ENCODE results near the gene FBXO24.
"Not testable (repeated sequence)": the region's sequence is repeated elsewhere in the genome, so short reads cannot be mapped to it uniquely, and the experiment has no call there.

Gene FBXO24

GRCh38 chr7:100561491-100562194, 24.5 kb upstream of the FBXO24 start:
- no peak for DNase-seq

DNA sequence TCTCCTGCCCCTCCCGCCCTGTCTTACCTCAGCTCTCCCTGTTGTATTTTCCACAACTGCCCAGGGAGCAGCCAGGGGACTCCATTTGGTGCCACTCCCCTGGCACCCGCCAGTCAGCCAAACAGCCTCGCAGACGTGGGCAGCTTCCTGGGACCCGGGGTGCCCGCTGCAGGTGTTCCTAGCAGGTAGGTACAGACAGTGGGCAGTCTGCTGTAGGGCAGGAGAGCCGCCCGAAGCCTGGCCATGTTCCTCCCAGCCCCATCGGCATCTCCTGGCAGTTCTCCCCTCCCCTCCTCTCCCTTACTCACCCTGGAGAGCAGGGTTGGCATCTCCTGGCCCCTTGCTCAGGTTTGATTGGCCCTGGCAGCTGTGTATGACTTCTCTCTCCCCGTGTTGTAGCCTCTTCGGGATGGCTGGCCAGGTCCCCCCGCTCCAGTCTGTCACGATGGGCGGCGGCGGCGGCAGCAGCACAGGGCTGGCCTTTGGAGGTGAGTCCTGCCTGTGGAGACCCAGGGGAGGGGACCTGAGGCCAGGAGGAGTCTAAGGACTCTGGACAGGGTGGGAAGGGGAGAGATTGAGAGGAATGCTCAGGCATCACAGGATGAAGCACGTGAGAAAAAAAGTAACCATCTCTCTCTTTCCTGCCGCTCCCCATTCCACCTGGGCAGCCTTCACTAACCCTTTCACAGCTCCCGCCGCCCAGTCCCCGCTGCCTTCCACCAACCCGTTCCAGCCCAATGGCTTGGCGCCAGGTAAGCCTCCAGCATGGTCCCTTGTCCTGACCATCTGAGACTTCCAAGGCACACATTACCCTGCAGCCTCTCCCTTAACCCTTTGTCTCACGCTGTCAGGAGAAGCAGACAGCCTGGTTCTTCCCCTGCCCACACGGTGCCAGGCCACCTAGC, 23.7 kb upstream of the FBXO24 start:
- no peak for DNase-seq

DNA sequence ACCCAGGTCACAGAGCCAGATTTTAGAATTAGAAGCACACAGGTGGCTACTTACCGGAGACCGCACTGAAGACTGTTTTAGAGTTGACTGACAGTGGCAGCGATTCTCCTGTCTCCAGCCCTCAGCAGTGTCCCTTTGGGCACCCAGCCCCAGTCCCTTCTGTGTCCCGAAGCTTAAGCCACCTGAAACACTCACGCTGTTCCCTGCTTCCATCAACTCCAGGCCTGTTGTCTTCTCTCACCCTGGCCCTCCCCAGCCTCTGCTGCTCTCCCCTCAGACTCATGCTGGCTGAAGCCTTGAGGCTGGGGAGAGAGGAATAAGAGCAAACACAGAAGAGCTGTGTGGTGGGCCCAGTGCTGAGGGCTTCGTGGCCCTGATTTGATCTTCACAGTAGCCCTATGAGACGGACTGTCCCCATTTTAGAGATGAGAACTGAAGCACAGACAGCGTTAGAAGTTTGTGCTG, 23.0 kb upstream of the FBXO24 start:
- DNase-seq, result no peak

GRCh38 chr7:100563809-100564400, 22.2 kb upstream of the FBXO24 start:
- peak; percentile 74 for DNase-seq

DNA sequence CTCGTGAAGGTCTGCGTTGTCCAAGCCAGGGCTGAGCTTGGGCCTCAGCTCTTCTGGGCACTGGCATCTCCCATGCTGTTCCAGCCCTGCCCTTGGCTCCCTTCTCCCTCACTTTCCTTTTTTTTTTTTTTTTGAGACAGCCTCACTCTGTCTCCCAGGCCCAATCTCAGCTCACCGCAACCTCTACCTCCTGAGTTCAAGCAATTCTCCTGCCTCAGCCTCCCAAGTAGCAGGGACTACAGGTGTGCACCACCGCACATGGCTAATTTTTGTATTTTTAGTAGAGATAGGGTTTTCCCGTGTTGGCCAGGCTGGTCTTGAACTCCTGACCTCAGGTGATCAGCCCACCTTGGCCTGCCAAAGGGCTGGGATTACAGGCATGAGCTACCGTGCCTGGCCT, 21.7 kb upstream of the FBXO24 start:
- DNase-seq, result not testable (repeated sequence)

GRCh38 chr7:100565133-100565571, 21.0 kb upstream of the FBXO24 start:
- no peak for DNase-seq

GRCh38 chr7:100566018-100566531, 20.1 kb upstream of the FBXO24 start:
- DNase-seq, result no peak

- no peak for DNase-seq
Measured at GRCh38 chr7:100567031-100567730, 18.9 kb upstream of the FBXO24 start.

- no peak for DNase-seq
Measured at GRCh38 chr7:100567751-100568175, 18.4 kb upstream of the FBXO24 start.

- no peak for DNase-seq
Measured at GRCh38 chr7:100568176-100568895, 17.8 kb upstream of the FBXO24 start.

DNA sequence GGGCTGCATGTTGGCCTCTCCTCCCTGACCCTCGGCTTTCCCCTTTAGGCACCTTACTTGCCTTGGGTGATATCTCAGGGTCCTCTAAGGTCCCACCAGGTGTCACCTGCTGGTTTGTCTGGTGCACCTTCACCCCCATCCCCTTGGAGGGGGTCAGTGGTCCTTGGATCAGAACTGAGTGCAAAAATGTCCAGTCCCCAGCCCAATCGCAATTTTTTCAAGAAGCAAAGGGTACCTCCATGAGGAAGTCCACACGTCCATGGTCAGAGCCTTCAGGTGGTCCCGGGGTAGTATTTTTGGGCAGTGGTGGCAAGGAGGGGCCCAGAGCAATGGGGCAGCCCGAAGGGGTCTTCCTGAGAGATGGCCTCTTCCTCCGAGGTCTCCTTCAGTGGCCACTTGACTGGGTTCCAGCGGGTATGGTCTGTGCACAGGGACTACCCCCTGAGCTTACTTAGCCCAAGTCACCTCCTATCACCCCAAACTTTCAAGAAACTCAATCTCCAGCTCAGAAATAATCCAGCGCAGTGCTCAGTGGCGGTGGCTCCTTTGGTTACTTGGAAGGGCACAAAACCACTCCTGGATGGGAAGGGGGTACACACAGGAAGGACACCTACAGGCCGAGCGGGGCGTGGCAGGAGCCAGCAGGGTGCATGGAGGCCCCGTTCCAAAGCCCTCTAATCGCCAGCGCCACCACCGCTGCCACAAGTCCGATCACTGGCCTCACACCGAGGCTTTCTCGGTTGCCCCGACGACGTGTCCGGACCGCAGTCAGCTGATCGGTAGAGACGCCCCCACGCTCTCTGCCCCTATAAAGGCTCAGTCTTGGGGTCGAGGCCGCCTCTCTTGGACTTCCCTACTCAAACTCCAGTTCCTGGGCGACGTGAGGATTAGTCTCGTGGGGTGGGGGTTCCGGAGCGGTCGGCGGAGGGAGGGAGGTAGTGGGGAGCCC, 17.0 kb upstream of the FBXO24 start:
- peak; percentile 74 for DNase-seq

DNA sequence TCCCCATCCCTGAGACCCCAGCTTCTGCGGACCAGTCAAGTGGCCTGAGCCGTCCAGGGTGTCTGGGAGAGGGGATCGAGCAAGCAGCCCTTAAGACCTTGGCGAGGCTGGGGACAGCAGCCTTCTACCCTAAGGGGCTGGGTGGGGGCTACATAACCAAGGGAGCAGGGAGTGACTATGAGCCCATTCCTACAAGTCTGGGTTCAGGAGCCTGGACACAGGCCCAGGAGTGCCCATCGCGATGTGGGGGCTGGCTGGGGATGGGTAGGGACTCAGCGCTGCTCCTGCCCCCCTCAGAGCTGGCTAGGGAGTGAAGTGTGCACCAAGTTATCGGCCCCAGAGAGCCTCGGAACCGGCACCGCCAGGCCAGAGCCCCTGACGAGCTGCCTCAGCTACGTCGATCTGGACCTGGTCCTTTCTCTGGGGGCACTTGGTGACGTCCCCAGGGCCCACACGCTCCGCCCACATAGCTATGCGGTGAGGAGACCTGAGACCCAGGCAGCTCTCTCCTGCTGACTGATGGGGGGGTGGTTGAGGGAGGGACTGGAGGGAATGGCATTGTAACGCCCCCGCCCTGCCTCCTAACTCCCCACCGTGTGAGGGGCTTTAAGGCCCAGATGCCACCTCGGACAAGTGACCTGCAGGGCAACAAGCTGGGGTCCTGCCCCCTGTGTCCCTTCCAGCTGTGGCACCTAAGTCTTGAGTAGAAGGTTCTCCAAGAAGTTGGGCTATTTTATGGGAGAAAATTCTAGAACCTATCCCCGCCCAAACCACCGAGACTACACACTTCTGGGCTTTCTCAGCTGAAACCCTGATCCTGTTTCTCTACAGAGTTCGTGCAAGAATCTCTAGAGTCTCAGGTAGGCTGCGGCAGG, 14.9 kb upstream of the FBXO24 start:
- no peak for DNase-seq

- no peak for DNase-seq
Measured at GRCh38 chr7:100571829-100572116, 14.4 kb upstream of the FBXO24 start.

DNA sequence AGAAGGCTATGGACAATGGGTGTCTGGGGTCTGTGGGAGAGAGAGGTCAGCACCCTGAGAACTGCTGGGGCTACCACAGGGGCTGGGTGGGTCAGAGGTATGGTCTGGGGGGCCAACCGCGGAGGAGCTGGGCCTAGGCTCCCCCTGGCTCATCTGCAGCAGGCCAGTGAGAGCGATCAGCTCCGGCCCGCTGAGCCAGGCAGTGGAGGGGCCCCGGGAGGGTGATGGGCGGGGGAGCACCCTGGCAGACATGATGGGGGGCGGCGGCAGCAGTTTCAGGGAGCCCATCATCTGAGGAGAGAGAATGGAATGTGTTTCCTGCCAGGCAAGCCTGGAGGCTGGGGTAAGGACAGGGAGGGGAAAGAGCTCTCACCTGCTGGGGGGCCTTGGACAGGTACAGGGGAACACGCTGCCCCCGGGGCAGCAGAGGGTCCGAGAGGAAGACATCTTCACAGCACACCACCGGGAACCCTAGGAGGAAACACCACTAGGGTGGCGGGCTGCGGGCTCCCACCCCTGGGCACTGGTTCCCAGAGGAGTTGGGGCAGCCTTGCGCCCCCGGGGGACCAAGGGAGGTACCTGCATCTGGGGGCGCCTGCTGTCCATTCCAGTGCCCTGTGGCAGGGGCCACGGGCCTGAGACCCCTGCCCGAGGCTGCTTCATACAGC, 13.7 kb upstream of the FBXO24 start:
- no peak for DNase-seq

DNA sequence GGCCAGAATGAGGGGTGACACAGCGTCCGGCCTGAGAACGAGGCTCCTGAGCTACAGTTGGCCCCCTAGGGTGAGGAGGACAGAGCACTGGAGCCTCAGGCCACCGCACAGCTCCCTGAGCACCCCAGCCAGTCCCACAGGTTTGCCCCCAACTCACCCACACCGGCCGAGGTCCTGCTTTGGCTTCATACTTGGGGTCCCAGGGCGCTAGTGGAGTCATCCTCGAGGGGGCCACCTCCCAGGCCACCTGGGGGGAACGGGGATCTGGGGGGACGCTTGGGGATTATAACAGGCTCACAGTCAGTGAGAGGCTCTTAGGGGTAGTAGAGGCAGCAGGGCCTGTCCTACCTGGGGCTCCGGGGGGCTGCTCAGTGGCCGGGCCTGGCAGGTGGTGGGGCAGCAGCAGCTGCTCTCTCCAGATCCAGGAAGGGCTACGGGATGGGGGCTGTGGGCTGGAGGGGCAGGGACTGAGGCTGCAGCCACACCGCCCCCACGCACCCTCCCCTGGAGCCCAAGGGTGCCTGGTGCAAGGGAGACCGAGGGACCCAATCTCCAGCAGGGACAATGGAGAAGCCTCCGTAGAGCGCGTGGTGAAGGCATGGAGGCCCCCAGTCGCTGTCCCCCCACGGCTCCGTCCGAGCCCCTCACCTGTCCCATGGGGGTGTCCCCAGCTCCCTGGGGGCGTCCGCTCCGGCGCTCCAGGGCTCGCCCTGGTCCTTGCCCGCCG, 13.0 kb upstream of the FBXO24 start:
- DNase-seq, result no peak

DNA sequence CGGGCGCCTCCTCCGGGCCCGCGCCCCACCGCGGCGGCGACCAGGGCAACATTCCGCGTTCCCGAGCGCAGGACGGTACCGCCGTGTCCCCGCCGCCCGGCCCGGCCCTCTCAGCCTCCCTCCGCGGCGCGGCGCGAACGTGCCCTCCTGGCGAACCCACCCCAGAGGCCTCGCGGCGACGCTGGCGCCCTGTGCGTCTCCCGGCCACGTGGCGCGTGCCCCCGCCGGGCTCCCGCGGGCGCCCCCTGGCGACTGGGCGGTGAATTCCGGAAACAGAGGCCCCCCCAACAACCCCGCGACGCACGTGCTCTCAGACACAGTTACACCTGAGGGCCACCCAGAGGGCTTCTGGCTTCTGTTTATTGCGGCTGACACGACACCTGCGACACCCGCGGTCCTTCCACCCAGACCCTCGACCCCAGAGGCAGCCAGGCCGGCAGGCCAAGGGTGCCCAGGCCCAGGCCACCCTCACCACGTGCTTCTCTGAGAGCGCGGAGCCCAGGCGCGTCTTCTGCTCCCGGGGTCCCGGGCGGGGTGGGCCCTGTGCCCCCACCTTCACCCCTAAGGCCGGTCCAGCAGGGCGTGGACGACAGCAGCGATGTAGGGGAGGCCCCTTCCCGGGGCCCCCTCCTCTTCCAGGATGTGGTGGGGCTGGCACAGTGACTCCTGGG, 12.3 kb upstream of the FBXO24 start, which contains the start of gene SAP25:
SAP25 (minus strand) TSS at position 210 of the 671 bp plus-strand sequence; CDS start at position 52, 158 bp downstream.
- DNase-seq, result no peak

DNA sequence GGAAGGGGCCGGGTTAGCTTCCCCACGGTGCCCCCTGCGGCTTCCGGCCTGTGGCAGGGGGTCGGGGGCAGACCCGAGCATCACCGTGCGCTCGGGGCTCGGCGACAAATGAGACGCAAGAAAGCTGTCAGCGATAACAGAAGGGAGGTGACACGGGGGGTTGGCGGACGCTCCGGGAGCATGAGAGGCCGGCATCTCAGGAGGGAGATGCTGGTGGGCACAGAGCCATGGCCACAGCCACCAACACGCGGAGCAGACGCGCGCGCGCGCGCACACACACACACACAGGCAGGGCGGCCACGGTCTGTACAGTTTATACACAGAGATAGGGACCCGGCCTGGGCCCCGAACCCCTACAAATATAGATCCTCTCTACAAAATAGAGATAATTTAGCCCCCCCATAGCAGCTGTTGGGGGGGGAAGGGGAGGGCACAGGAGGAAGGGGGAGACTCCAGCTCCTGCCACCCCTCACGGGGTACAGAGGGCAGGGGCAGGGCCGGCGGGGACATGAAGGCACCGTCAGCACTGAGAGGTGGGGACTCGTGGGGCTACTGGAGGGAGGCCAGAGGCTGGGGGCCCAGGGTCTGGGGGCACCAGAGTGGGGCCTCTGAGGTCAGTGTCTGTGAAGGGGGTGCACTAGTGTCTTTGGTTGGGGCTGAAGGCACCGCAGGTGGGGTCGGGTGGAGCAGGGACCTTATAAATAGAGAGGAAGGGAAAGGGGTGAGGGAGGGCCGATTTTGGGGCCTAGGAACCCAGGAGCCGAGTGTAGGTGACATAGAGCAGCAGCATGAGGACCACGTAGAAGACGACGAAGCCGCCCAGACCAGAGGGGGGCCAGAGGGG, 11.5 kb upstream of the FBXO24 start:
- no peak for DNase-seq

All from retina (tissue), 1 donor.